ENCODE results near the gene OTOF.

GRCh38 chr2:26462511-26463243 is 15.2 kb downstream of the OTOF start:
- TF ChIP-seq CTCF (conservative IDR thresholded peaks at IDR 0.05) (peak; percentile 67), ZFX (IDR thresholded peaks at IDR 0.05) (no peak)

All from C4-2B (cell line).